ENCODE measurements around the gene DMBT1.

- TF ChIP-seq CTCF (conservative IDR thresholded peaks at IDR 0.05; ENCODE audit: low read depth, low read length), result no peak
- no peak for TF ChIP-seq RFX5 (IDR thresholded peaks at IDR 0.05; ENCODE audit: low read depth, low read length)
Measured at GRCh38 chr10:122636953-122637352, 76.4 kb downstream of the DMBT1 start.

All from IMR-90 (cell line).